ENCODE measurements around the gene FABP6.

The FABP6 gene, protein sequence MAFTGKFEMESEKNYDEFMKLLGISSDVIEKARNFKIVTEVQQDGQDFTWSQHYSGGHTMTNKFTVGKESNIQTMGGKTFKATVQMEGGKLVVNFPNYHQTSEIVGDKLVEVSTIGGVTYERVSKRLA

DNA sequence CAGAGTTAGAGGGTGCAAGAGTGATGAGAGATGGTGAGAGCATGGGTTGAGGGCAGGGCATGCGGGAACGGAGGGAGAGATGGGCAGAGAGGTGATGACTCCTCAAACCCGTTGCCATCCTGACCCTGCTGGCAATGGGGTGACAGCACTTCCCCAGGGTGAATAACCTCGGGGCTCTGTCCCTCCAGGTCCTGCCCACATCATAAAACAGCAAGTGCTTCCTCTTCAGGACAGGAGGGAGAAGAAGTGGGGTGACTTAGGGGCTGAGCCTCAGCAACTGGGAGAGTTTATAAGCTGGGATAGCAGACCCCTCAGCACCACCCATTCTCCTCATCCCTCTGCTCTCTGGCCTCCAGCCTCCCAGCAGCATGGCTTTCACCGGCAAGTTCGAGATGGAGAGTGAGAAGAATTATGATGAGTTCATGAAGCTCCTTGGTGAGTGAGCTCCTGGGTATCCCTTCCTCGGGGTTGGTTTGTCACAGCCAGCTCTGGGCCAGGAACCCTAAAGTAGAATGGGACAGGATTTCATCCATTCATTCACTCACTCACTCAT is at the start of gene FABP6:
Gene FABP6, plus strand, starts transcription at position 317 of the 553 bp plus-strand sequence. Its CDS starts 52 bp downstream, at position 369.
- H3K4me3 ChIP-seq (ENCODE audit: low read length): no peak within 1 kb of the TSS
- no peak for DNase-seq (ENCODE audit: low read depth)
- TF ChIP-seq, protein P1, sequence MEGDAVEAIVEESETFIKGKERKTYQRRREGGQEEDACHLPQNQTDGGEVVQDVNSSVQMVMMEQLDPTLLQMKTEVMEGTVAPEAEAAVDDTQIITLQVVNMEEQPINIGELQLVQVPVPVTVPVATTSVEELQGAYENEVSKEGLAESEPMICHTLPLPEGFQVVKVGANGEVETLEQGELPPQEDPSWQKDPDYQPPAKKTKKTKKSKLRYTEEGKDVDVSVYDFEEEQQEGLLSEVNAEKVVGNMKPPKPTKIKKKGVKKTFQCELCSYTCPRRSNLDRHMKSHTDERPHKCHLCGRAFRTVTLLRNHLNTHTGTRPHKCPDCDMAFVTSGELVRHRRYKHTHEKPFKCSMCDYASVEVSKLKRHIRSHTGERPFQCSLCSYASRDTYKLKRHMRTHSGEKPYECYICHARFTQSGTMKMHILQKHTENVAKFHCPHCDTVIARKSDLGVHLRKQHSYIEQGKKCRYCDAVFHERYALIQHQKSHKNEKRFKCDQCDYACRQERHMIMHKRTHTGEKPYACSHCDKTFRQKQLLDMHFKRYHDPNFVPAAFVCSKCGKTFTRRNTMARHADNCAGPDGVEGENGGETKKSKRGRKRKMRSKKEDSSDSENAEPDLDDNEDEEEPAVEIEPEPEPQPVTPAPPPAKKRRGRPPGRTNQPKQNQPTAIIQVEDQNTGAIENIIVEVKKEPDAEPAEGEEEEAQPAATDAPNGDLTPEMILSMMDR (conservative IDR thresholded peaks at IDR 0.05; ENCODE audit: low read length): no peak

DNA sequence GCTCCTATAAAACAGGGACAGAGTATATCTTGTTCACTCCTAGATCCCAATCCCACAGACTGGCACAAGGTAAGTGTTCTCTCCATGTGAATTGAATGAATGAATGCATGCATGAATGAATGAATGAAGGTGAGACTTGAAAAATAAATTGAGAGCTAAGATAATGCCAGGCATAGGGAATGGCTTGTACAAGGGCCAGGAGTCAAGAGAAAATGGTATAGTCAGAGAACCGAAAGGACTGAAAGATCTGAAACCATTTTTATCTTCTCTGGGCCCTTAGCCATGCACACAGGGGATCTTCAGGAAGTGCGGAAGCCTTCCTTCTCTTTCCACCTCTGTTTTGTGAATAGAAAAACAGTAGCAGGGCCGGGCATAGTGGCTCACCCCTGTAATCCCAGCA is 48.4 kb upstream of the FABP6 start:
- no peak for DNase-seq (ENCODE audit: low read depth)
- H3K4me3 ChIP-seq (ENCODE audit: low read length): no peak overlapping the region
- TF ChIP-seq, protein P1 (conservative IDR thresholded peaks at IDR 0.05; ENCODE audit: low read length): no peak

DNA sequence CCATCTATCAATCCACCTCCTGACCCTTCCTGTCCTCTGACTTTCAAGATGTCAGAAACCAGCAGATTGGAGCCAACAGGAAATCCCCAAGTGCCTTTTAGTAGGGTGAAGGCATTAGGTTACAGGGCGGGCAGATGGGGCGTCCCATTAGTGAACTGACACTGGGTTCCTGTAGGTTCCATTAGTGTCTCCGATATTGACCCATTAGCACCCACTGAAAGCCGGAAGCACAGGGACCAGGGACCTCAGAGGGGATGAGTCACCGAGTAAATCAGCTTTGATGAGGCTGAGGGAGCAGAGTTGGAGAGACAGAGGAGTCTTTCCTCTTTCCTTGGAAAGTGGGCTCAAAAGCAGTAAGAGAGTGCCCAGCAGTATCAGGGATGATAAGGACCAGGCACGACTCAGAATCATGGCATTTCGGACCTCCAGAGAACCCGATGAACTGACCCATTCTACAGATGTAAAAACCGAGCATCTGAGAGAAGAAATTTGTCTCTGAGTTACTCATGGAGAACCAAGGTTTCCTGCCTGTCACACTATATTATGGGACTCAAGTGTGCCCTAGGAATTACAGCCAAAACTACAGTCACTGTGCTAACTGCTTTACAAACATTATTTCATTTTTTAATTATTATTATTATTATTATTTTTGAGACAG is 47.2 kb upstream of the FABP6 start:
- no peak overlapping the region for H3K4me3 ChIP-seq (ENCODE audit: low read length)
- DNase-seq (ENCODE audit: low read depth): no peak
- TF ChIP-seq, protein P1 (conservative IDR thresholded peaks at IDR 0.05; ENCODE audit: low read length): no peak

DNA sequence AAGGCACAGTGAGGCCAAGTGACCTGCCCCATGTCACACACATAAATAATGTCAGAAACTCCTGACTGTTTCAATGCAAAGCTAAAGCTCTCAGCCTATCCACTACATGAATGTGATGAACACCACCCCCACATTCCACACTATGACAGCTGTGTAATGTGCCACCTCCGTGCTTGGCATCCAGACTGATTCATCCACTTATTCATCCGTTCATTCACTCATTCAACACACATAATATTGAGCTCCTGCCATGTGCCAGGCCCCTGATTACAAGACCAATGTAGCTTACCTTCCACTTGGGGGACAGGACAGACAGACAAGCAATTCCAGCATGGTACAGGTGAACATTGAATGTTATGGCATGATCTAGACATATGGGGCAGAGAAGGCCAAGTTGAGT is 46.2 kb upstream of the FABP6 start:
- no peak for DNase-seq (ENCODE audit: low read depth)
- TF ChIP-seq, protein P1 (conservative IDR thresholded peaks at IDR 0.05; ENCODE audit: low read length): no peak

DNA sequence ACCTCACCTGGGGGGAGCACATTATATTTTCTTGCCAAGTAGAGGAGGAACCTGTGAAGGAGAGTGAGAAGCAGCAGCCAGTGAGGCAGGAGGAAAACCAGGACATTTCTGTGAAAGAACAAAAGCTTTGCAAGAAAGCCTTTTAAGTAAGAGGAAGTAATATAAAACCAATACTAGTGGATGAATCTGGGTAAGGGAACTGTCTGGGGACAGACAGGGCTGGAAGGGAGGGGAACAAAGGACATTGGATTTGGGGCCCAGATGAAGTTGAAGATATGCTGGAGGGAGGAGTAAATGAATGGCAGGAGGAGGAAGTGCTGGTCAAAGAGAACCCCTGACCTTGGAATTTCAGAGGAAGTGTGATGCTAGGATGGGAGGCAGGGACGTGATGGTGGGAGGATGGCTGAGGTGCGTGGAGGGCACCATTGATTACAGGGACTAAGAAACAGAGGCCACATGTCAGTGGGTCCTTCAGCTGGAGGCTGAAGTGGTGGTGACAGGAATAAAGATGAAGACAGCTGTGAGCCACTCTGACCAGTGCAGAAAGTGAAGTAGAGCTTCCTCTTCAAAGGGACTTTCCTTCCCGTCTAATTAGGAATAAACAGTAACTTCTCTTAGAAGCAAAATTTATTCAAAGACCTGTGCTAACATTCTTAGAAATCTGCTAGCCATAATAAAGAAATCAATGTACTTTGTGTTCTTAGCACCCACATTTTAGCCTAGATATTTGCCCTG is 43.5 kb upstream of the FABP6 start:
- no peak for DNase-seq (ENCODE audit: low read depth)
- H3K4me3 ChIP-seq (ENCODE audit: low read length): no peak overlapping the region
- TF ChIP-seq, protein P1 (conservative IDR thresholded peaks at IDR 0.05; ENCODE audit: low read length): no peak

More for the DNA sequence above, 46.2 kb upstream of the FABP6 start:
- no peak overlapping the region for H3K4me3 ChIP-seq (ENCODE audit: low read length)

DNA sequence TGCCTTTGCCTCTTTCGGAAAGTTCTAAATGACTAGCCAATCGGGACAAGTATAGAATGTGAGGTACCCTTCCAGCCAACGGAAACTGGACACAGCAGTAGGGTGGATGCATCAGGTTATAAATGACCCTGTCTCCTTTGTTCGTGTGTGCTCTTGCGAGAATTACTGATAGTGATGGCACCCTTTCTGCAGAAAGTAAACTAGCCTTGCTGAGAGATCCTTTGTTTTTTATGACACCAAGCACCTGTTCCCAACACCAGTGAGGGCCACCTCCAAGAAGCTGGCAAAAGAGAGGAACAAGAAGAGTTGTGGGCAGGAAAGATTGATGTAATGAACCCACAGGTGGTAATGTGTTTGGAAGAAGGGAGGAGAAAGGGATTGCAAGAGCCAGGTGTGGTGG is 42.8 kb upstream of the FABP6 start:
- H3K4me3 ChIP-seq (ENCODE audit: low read length): no peak overlapping the region
- TF ChIP-seq, protein P1 (conservative IDR thresholded peaks at IDR 0.05; ENCODE audit: low read length): no peak
- DNase-seq (ENCODE audit: low read depth): no peak

Measured in AG10803 (cell line).